Neural cell (in vitro differentiated cells): ENCODE measurements around the gene TMCO1. TPM values are rescaled to one million over a fixed set of nuclear protein-coding genes. Genes with fewer than 3 reads are reported as not detected.

Experiments
- H2AFZ ChIP-seq: fragments of 200-600, 300-800 bp; sonication (generic), shearing (Covaris generic); 2 replicates; pipeline ENCODE4 v1.6.0; 2014; ENCODE audit warnings: low read depth, mild to moderate bottlenecking, antibody characterized with exemption, low read length, moderate library complexity
- H3F3A ChIP-seq: fragments of 200-600 bp; shearing (Covaris generic); 2 replicates; pipeline ENCODE4 v1.6.1; 2016; ENCODE audit warnings: mild to moderate bottlenecking, moderate library complexity, mixed read lengths, antibody characterized with exemption, low read length; ENCODE audit not compliant: insufficient read depth, poor library complexity, severe bottlenecking
- H3K27ac ChIP-seq: fragments of 200-600, 300-800 bp; sonication (generic), shearing (Covaris generic); 2 replicates; pipeline ENCODE4 v1.5.1; 2014; ENCODE audit warnings: mild to moderate bottlenecking, low read length, moderate library complexity
- H3K27me3 ChIP-seq: fragments of 300-800, 200-600 bp; sonication (generic), shearing (Covaris generic); 2 replicates; pipeline ENCODE4 v1.6.0; 2014; ENCODE audit warnings: mild to moderate bottlenecking, low read depth, low read length, moderate library complexity; ENCODE audit not compliant: insufficient read depth
- H3K36me3 ChIP-seq: fragments of 300-800, 200-600 bp; sonication (generic), shearing (Covaris generic); 2 replicates; pipeline ENCODE4 v1.5.1; 2014; ENCODE audit warnings: mild to moderate bottlenecking, antibody characterized with exemption, low read length, moderate library complexity; ENCODE audit not compliant: insufficient read depth
- H3K4me2 ChIP-seq: fragments of 300-800, 200-600 bp; sonication (generic), shearing (Covaris generic); 2 replicates; pipeline ENCODE4 v1.6.0; 2014; ENCODE audit warnings: mild to moderate bottlenecking, low read length
- H3K4me3 ChIP-seq: fragments of 300-800, 200-600 bp; sonication (generic), shearing (Covaris generic); 2 replicates; pipeline ENCODE4 v1.5.1; 2014; ENCODE audit warnings: mild to moderate bottlenecking, low read length, moderate library complexity
- H3K79me2 ChIP-seq: fragments of 200-600 bp; shearing (Covaris generic); replicated peaks from 2 replicates; pipeline ENCODE4 v1.6.0; 2014; ENCODE audit warnings: mild to moderate bottlenecking, low read length, moderate library complexity; ENCODE audit not compliant: insufficient read depth
- H3K9ac ChIP-seq: fragments of 300-800, 200-600 bp; sonication (generic), shearing (Covaris generic); 2 replicates; pipeline ENCODE4 v1.6.1; 2016; ENCODE audit warnings: mild to moderate bottlenecking, low read length, mixed read lengths
- H3K9me2 ChIP-seq: fragments of 200-600 bp; shearing (Covaris generic); 2 replicates; pipeline ENCODE4 v1.6.1; 2016; ENCODE audit warnings: mild to moderate bottlenecking, low read length, mixed read lengths; ENCODE audit not compliant: insufficient read depth
- H3K9me3 ChIP-seq: fragments of 200-600, 300-800 bp; sonication (generic), shearing (Covaris generic); 2 replicates; pipeline ENCODE4 v1.6.1; 2016; ENCODE audit warnings: mild to moderate bottlenecking, mixed run types, low read length, moderate library complexity, mixed read lengths
- H4K20me1 ChIP-seq: fragments of 200-600 bp; shearing (Covaris generic); 2 replicates; pipeline ENCODE4 v1.6.1; 2016; ENCODE audit warnings: mild to moderate bottlenecking, mixed run types; ENCODE audit not compliant: insufficient read depth
- EP300 ChIP-seq: fragments of 450-650 bp; conservative IDR thresholded peaks from 2 replicates; pipeline ENCODE4 v1.6.1; 2014; ENCODE audit warnings: antibody characterized with exemption, mild to moderate bottlenecking, moderate library complexity; ENCODE audit not compliant: poor library complexity, severe bottlenecking
- EZH2 ChIP-seq: fragments of 200-600, 300-800 bp; shearing (Covaris generic), sonication (generic); IDR thresholded peaks from 2 replicates; pipeline ENCODE4 v1.6.1; 2014; ENCODE audit warnings: antibody characterized with exemption, low read length, borderline replicate concordance, mild to moderate bottlenecking; ENCODE audit not compliant: insufficient read depth, poor library complexity, severe bottlenecking
- MXI1 ChIP-seq: fragments of 450-650 bp; conservative IDR thresholded peaks from 2 replicates; pipeline ENCODE4 v1.6.1; 2014; ENCODE audit warnings: antibody characterized with exemption, mild to moderate bottlenecking; ENCODE audit not compliant: poor library complexity, severe bottlenecking
- POLR2AphosphoS5 ChIP-seq: IDR thresholded peaks from 2 replicates; pipeline ENCODE4 v1.6.1; 2012
- RAD21 ChIP-seq: fragments of 450-650 bp; conservative IDR thresholded peaks from 2 replicates; pipeline ENCODE4 v1.6.1; 2014; ENCODE audit warnings: antibody characterized with exemption, mild to moderate bottlenecking, moderate library complexity
- SMC3 ChIP-seq: fragments of 450-650 bp; conservative IDR thresholded peaks from 2 replicates; pipeline ENCODE4 v1.6.1; 2014; ENCODE audit warnings: antibody characterized with exemption, mild to moderate bottlenecking, moderate library complexity; ENCODE audit not compliant: poor library complexity
- TAF1 ChIP-seq: IDR thresholded peaks from 2 replicates; pipeline ENCODE4 v1.6.1; 2012; ENCODE audit warnings: low read depth
- polyA plus RNA-seq: library from polyadenylated mRNA; depleted of rRNA; stranded (reverse); fragments of >200 nt; gene quantifications from 2 replicates; pipeline ENCODE4 v1.2.3, GENCODE V29; 2014
- TF ChIP-seq, protein P1 (sequence below): IDR thresholded peaks from 2 replicates; pipeline ENCODE4 v1.6.1; 2012; ENCODE audit warnings: borderline replicate concordance
- TF ChIP-seq, protein P2 (sequence below): fragments of 450-650 bp; IDR thresholded peaks from 2 replicates; pipeline ENCODE4 v1.5.1; 2014; ENCODE audit warnings: antibody characterized with exemption, mild to moderate bottlenecking, moderate library complexity; ENCODE audit not compliant: poor library complexity, severe bottlenecking

TMCO1 gene
- polyA plus RNA-seq, 1 donor from 2014 or later, result 137 TPM

DNA sequence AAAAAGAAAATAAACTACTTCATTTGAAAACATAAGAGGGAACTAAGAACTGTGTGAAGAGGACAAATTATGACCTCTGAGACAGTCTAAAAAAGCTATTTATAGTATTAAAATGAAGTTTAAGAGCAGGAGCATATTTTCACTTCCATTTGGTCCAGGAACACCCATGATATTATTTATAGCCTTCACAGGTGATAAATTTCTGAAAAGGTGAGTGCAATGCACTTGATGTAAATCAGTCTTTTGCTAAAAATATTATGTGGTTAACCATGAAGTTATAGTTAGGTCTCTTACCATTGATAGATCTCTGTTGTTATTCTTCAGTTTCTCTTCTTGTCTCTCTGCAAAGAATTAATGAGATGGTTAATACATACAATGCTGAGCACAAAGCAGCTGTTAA, 14.7 kb downstream of the TMCO1 start:
- Histone ChIP-seq H3K27me3 (no peaks in the 10 kb centered on the region), H3K9me2 (no peaks in the 10 kb centered on the region), H3K9me3 (no peaks in the 10 kb centered on the region), H4K20me1 (no peaks in the 10 kb centered on the region), H2AFZ (no peak overlapping the region), H3K36me3 (no peaks in the 10 kb centered on the region), H3K9ac (no peak overlapping the region), H3K4me2 (no peak overlapping the region), H3F3A (no peaks in the 10 kb centered on the region), H3K79me2 (no peaks in the 10 kb centered on the region), H3K27ac (no peak overlapping the region), H3K4me3 (no peak overlapping the region)
- TF ChIP-seq MXI1, result no peak
- no peak for TF ChIP-seq RAD21
- TF ChIP-seq TAF1, result no peak
- TF ChIP-seq, protein P1, sequence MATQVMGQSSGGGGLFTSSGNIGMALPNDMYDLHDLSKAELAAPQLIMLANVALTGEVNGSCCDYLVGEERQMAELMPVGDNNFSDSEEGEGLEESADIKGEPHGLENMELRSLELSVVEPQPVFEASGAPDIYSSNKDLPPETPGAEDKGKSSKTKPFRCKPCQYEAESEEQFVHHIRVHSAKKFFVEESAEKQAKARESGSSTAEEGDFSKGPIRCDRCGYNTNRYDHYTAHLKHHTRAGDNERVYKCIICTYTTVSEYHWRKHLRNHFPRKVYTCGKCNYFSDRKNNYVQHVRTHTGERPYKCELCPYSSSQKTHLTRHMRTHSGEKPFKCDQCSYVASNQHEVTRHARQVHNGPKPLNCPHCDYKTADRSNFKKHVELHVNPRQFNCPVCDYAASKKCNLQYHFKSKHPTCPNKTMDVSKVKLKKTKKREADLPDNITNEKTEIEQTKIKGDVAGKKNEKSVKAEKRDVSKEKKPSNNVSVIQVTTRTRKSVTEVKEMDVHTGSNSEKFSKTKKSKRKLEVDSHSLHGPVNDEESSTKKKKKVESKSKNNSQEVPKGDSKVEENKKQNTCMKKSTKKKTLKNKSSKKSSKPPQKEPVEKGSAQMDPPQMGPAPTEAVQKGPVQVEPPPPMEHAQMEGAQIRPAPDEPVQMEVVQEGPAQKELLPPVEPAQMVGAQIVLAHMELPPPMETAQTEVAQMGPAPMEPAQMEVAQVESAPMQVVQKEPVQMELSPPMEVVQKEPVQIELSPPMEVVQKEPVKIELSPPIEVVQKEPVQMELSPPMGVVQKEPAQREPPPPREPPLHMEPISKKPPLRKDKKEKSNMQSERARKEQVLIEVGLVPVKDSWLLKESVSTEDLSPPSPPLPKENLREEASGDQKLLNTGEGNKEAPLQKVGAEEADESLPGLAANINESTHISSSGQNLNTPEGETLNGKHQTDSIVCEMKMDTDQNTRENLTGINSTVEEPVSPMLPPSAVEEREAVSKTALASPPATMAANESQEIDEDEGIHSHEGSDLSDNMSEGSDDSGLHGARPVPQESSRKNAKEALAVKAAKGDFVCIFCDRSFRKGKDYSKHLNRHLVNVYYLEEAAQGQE, result no peak

DNA sequence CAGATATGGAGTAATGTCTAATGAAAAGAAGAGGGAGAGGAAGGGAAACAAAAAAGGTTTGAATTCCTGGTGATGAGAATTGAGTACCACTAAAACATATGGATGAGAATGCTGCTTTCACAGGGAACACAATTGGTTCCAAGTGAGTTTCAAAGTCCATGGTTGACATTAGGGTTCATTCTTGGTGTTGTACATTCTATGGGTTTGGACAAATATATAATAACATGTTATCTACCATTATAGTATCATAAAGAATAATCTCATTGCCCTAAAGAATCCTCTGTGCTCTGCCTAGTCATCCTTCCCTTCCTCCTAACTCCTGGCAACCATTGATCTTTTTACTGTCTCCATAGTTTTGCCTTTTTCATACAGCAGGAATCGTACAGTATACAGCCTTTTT, 20.1 kb downstream of the TMCO1 start:
- Histone ChIP-seq H3K79me2 (no peaks in the 10 kb centered on the region), H3K9ac (no peak overlapping the region), H3K4me2 (no peak overlapping the region), H3F3A (no peaks in the 10 kb centered on the region), H3K27ac (no peak overlapping the region), H2AFZ (no peak overlapping the region), H3K36me3 (no peaks in the 10 kb centered on the region), H3K9me2 (no peaks in the 10 kb centered on the region), H3K4me3 (no peak overlapping the region), H4K20me1 (no peaks in the 10 kb centered on the region), H3K27me3 (no peaks in the 10 kb centered on the region), H3K9me3 (no peaks in the 10 kb centered on the region)
- TF ChIP-seq MXI1, result no peak
- TF ChIP-seq EP300, result no peak
- no peak for TF ChIP-seq POLR2AphosphoS5
- no peak for TF ChIP-seq RAD21
- TF ChIP-seq, protein P1, result no peak
- TF ChIP-seq EZH2, result no peak
- TF ChIP-seq TAF1, result no peak
- no peak for TF ChIP-seq SMC3
- TF ChIP-seq, protein P2, sequence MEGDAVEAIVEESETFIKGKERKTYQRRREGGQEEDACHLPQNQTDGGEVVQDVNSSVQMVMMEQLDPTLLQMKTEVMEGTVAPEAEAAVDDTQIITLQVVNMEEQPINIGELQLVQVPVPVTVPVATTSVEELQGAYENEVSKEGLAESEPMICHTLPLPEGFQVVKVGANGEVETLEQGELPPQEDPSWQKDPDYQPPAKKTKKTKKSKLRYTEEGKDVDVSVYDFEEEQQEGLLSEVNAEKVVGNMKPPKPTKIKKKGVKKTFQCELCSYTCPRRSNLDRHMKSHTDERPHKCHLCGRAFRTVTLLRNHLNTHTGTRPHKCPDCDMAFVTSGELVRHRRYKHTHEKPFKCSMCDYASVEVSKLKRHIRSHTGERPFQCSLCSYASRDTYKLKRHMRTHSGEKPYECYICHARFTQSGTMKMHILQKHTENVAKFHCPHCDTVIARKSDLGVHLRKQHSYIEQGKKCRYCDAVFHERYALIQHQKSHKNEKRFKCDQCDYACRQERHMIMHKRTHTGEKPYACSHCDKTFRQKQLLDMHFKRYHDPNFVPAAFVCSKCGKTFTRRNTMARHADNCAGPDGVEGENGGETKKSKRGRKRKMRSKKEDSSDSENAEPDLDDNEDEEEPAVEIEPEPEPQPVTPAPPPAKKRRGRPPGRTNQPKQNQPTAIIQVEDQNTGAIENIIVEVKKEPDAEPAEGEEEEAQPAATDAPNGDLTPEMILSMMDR, result no peak
